CMK (cell line): ENCODE results near the gene ETHE1.
A peak's percentile ranks its signal among the peaks of the same experiment; 100 is the strongest.

ENCODE experiments used
- DNase-seq: peaks from one replicate; pipeline ENCODE4 v3.0.0-alpha.2; 2010; ENCODE audit warnings: low read depth

ETHE1 gene

GRCh38 chr19:43464134-43464775 is 62.7 kb downstream of the ETHE1 start:
- no peak for DNase-seq

- peak; percentile 88 for DNase-seq
Measured at GRCh38 chr19:43463381-43464133, 63.4 kb downstream of the ETHE1 start.

GRCh38 chr19:43462785-43463380 is 64.1 kb downstream of the ETHE1 start:
- no peak for DNase-seq

- DNase-seq, result no peak
Measured at GRCh38 chr19:43462383-43462782, 64.6 kb downstream of the ETHE1 start.

GRCh38 chr19:43461303-43461702 is 65.7 kb downstream of the ETHE1 start:
- DNase-seq, result no peak

GRCh38 chr19:43460362-43461016 is 66.5 kb downstream of the ETHE1 start:
- no peak for DNase-seq

GRCh38 chr19:43457809-43458208 is 69.2 kb downstream of the ETHE1 start:
- DNase-seq, result no peak
